SHP77 treated with DMSO at 0.1 percent for 48 hours (cell line): ENCODE data around the gene KLK14.

ENCODE experiments used
- DNase-seq: peaks from one replicate; lab custom pipeline; 2025; lab: John Stamatoyannopoulos, UW

KLK14 gene

GRCh38 chr19:51082611-51083010 is at the start of gene KLK14:
KLK14 (minus strand) TSS chr19:51082887; CDS start chr19:51082614, 273 bp downstream.
- DNase-seq: no peak

GRCh38 chr19:51131780-51132680 is 49.3 kb upstream of the KLK14 start:
- no peak for DNase-seq

GRCh38 chr19:51129716-51130115 is 47.0 kb upstream of the KLK14 start:
- DNase-seq: no peak

- DNase-seq: no peak
Measured at GRCh38 chr19:51128227-51128626, 45.5 kb upstream of the KLK14 start.

- no peak for DNase-seq
Measured at GRCh38 chr19:51127755-51128154, 45.1 kb upstream of the KLK14 start.

GRCh38 chr19:51127032-51127431 is 44.3 kb upstream of the KLK14 start:
- DNase-seq: no peak

GRCh38 chr19:51125421-51126075 is 42.9 kb upstream of the KLK14 start:
- no peak for DNase-seq

- no peak for DNase-seq
Measured at GRCh38 chr19:51124729-51125128, 42.0 kb upstream of the KLK14 start, which contains the start of gene SIGLEC9. SIGLEC9 (plus strand) TSS chr19:51124906; CDS start chr19:51124975, 69 bp downstream.

GRCh38 chr19:51124216-51124615 is 41.5 kb upstream of the KLK14 start:
- no peak for DNase-seq

- no peak for DNase-seq
Measured at GRCh38 chr19:51123802-51124201, 41.1 kb upstream of the KLK14 start.

- no peak for DNase-seq
Measured at GRCh38 chr19:51123381-51123800, 40.7 kb upstream of the KLK14 start.

GRCh38 chr19:51122112-51122981 is 39.7 kb upstream of the KLK14 start:
- DNase-seq: no peak

- DNase-seq: no peak
Measured at GRCh38 chr19:51121257-51121656, 38.6 kb upstream of the KLK14 start.

GRCh38 chr19:51120160-51120559 is 37.5 kb upstream of the KLK14 start:
- no peak for DNase-seq

- no peak for DNase-seq
Measured at GRCh38 chr19:51119611-51120010, 36.9 kb upstream of the KLK14 start.

- no peak for DNase-seq
Measured at GRCh38 chr19:51119101-51119500, 36.4 kb upstream of the KLK14 start.

GRCh38 chr19:51116736-51117286 is 34.1 kb upstream of the KLK14 start:
- no peak for DNase-seq

GRCh38 chr19:51114087-51114729 is 31.5 kb upstream of the KLK14 start:
- DNase-seq: no peak

- DNase-seq: no peak
Measured at GRCh38 chr19:51111606-51112005, 28.9 kb upstream of the KLK14 start.

- no peak for DNase-seq
Measured at GRCh38 chr19:51110666-51110971, 27.9 kb upstream of the KLK14 start.

- no peak for DNase-seq
Measured at GRCh38 chr19:51108805-51109146, 26.1 kb upstream of the KLK14 start.
